Glomerular visceral epithelial cell (primary cell): ENCODE data around the gene RPL26.
"Not testable (repeated sequence)": the region's sequence is repeated elsewhere in the genome, so short reads cannot be mapped to it uniquely, and the experiment has no call there.

Experiments used
- DNase-seq: peaks from one replicate; pipeline ENCODE4 v3.0.0-alpha.2; 2016; ENCODE audit errors: extremely low spot score

RPL26 gene

DNA sequence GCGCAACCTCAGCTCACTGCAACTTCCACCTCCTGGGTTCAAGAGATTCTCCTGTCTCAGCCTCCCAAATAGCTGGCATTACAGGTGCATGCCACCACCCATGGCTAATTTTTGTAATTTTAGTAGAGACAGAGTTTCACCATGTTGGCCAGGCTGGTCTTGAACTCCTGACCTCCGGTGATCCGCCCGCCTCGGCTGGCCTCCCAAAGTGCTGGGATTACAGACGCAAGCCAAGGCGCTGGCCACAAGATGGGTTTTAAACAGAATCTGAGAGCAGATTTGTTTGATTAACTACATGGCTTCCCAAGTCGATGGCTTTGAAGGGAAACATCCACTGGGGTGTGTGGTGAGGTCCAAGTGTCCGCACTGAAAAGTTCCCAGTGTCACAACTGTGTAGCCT is 11.5 kb upstream of the RPL26 start:
- not testable (repeated sequence) for DNase-seq

DNA sequence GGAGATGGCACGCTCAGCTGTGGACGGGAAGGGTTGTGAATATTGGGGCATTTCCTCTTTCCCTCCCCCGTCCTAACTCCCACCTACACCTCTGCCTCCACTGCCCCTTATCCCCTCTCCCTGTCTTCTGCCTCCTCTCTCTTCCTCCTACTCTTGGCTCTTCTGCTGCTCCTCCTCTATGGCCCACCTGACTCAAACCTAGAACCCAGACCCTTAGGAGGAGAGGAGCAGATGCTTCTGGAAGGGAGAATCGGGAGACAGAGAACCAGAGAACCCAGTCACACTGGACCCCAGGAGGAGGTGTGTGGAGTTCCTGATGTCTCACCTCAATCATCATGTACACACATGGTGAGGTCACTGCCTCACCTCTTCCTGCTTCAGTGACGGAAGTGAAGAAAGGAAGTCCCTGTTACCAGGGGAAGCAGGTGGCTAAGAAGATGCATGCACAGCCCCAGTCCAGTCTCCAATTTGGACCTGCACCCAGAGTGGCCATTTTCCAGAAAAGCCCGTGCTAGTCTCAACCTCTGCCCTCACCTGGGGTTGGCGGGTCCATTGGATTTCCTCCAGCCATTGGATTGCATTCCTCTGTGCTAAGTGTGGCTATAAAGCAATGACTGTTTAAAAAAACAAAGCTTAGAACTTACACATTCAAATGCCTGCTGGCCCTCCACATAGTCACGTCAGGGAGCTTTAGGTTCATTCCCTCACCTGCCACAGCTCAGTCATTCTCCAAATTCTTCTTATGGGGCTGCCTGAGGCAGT is 10.7 kb upstream of the RPL26 start:
- DNase-seq = peak; percentile 23

DNA sequence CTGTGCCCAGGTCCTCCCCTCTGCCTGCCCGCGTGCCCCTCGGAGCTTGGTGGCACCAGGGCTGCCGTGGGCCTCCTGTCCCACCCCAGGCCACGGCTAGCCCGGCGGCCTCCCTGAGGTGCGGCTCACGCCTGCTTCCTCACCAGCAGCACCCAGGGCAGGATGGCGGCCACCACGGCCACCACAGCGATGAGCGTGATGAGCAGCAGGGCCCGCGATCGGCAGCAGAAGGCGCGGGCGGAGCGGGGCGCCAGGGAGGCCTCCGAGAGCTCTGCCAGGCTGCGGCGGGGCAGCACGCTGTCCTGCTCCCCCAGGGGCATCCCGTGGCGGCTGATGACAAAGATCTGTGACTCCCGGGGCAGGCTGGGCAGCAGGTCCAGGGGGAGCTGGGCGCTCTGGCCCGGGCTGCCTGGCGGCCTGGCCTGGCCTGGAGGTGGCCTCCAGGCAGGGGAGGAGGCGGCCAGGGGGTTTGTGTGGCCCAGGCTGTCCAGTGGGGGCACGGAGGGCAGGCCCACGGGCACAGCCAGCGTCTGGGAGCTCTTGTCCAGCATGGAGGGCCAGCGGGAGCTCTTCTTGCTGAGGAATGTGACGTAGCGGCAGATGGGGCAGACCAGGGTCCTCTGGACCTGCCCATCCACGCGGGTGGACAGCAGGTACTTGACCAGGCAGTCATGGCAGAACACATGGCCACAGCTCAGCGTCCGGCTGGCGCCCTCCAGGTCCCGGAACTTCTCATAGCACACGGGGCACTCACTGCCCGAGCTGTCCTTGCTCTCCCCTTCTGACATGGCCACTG is 9.9 kb upstream of the RPL26 start:
- no peak for DNase-seq

DNA sequence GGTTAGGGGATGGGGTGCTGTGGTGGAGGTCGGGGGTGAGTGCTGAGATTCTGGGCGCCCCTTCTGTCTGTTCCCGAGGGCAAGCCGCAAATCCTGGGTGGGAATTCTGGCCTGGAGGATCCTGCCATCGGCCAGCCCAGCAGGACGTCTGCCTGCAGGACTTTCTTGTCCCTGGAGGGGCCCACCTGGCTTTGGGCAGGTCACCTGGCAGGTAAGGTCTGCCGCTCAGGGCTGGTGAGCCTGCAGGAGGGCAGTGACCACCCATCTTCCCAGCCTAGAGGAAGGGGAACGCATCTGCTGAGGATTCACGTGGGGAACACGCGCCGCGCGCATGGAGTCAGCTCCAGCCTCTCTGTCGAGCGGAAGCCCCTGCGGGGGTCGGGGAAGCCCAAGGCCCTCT is 9.3 kb upstream of the RPL26 start:
- DNase-seq = no peak

GRCh38 chr17:8391711-8392110 is 8.7 kb upstream of the RPL26 start:
- peak; percentile 24 for DNase-seq

DNA sequence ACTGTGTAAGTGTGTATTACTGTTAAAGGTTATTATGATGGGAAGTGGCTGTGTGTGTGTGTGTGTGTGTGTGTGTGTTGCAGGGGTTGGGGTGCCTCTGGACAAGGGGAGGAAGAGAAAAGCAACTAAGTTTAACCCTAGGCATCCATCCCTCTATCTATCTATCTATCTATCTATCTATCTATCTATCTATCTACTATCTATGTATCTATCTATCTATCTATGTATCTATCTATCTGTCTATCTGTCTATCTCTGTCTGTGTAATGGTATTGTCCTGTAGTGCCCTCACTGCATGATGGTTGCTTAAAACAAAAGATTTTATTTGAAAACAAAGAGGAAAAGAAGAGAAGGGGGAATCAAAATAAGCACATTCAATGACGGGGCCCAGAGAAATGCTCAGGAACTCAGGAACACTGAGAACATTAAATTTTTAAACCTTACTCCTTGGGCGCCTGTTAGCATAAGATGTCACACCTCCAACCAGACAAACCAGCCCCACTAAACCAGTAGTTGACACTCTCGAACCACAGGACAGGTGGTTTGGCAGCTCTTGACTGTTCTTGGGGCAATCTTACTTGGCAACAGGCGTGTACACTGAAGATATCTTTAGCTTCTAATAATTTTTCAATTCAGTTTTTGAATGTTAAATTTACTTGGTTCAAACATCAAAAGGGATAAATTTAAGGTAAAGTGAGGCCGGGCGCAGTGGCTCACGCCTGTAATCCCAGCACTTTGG is 5.1 kb upstream of the RPL26 start:
- no peak for DNase-seq

GRCh38 chr17:8386841-8387240 is 3.8 kb upstream of the RPL26 start:
- DNase-seq = no peak

GRCh38 chr17:8384801-8385378 is 1.9 kb upstream of the RPL26 start:
- peak; percentile 88 for DNase-seq

- no peak for DNase-seq
Measured at GRCh38 chr17:8382880-8383142, 182 bp downstream of the RPL26 start.

GRCh38 chr17:8382052-8382879 is 727 bp downstream of the RPL26 start:
- DNase-seq = peak; percentile 24

DNA sequence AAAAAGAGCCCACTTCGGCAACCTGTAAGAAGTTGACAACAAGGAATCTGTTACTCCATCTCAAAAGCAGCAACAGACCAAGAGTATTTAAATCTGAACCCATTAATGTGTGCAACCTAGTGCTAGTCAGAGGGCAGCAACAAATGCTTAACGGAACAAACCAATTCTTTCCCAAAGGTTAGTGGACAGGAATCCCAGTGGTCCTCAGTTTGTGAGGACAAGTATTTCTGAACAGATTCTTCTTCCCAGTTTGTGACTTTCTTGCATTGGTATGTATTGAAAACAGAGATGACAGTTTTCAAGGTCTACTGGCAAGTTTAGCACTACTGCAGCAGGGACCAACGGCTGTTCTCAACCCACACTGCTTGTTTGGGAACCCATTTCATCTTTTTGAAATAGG is 2.9 kb downstream of the RPL26 start:
- DNase-seq = no peak

- not testable (repeated sequence) for DNase-seq
Measured at GRCh38 chr17:8378117-8378516, 4.9 kb downstream of the RPL26 start.

GRCh38 chr17:8377422-8377821 is 5.6 kb downstream of the RPL26 start:
- DNase-seq = no peak

DNA sequence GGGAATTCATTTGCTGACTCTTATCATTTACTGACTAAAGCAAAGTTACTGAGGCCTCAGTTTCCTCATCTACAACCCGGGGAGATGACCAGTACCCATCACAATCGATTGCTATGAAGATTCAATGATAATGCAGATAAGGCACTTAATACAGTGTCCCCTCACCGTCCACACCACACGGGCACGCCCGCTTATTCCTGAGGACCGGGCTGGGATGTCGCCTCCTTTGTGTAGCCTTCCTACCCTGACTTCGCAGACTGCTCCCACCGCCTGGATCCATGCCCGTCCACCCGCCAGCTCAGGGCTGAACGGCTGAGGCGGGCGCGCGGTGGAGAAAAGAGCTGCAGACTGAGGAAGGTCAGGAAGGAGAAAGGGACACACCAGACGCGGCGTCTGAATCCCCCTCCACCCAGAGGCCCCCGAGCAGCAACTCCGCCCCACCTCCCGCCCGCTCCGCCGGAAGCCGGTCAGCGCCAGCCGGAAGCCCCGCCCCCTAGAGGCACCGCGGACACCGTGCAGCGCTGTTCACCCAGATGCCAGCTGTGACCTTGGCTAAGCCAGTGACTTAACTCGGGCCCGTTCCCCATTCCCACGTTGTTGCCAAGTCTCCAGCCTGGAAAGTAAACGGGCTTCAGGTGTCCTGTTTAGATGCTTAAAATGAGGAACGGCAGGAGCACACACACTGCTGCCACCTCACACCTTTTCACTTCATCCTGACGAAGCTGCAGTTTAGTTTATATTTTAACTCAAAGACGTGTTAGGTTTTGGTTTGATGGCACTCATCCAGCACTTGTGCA is 6.5 kb downstream of the RPL26 start, which contains the start of gene KRABD2:
KRABD2 (minus strand) TSS at position 434 of the 797 bp plus-strand sequence.
- DNase-seq = peak; percentile 93

- DNase-seq = peak; percentile 38
Measured at GRCh38 chr17:8375738-8376259, 7.2 kb downstream of the RPL26 start.

- not testable (repeated sequence) for DNase-seq
Measured at GRCh38 chr17:8373856-8374255, 9.1 kb downstream of the RPL26 start.

- no peak for DNase-seq
Measured at GRCh38 chr17:8372422-8372821, 10.6 kb downstream of the RPL26 start.

DNA sequence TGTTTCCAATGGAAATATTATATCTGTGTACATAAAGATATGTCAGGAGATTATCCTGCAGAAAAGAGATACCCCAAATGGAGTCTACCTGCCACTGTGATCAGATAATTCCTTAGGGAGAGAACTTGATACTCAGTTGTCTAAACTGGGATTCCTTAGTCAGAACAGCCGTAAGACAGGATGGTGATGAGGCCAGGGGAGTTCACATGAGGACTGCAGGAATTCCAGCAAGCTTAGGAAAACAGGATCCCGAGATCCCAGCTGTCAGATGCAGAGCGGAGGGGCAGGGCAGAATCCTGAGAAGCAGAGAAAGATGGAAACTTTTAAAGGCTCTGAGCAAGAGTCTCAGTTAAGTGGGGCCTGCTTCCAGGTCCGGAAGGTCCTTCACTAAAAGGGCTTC is 11.2 kb downstream of the RPL26 start:
- no peak for DNase-seq

DNA sequence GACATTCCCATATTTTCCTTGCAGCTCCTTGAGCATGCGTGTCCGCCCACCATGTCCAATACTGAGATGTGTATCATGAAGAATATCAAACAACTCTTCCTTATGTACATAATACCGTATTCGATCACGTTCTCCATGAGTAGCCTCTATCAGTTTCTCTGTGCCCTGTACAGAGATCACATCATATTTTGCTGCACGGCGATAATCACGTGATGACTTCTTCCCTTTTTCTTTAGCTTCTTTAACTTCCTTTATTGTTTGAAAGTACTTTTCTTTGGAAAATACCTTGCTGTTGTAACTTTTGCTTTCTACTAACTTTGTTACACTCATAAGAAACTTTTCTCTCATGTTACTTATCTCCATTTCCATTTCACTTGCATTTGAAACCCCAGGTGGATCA is 13.0 kb downstream of the RPL26 start:
- no peak for DNase-seq

DNA sequence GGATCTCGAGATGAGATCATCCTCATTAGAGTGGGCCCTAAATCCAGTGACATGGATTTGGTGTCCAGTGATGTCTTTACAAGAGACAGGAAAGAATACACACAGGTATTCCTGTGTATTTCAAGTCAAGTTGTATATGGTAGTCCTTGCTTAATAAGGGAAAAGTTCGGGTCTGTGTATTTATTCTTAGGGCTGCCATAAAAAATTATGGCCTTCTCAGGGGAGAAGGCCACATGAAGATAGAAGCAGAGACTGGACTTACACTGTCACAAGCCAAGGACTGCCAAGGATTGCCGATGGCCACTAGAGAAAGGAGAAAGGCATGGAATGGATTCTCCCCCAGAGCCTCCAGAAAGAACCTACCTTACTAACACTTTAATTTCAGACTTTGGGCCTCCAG is 14.8 kb downstream of the RPL26 start:
- no peak for DNase-seq
